A549 (cell line): Measurements from ENCODE around the gene OLIG2. TPM values are rescaled to one million over a fixed set of nuclear protein-coding genes. Genes with fewer than 3 reads are reported as not detected.

ENCODE experiments used
- ATAC-seq, 2 experiments: fragments of 200-7000 bp in 1 of 2; fragments of >200 bp in 1 of 2; cut with Nextera tagmentation in 1 of 2; cut with Tn5 transposase in 1 of 2; 3 replicates each; pipeline versions ENCODE4 v1.8.0 to v1.9.1; 2018 to 2020; ENCODE audit warnings: mild to moderate bottlenecking in 1 of 2, moderate library complexity in 1 of 2
- CTCF ChIA-PET: fragments of 300-600 bp; sonication (Branson Sonifier 250); formaldehyde crosslinking; extraction: SDS; loops from one replicate; lab custom pipeline; 2021; ENCODE audit warnings: antibody characterized with exemption, inconsistent platforms; lab: Yijun Ruan, JAX
- POLR2A ChIA-PET: fragments of 350-600 bp; formaldehyde crosslinking; extraction: SDS; loops from one replicate; lab custom pipeline; 2021; ENCODE audit warnings: antibody characterized with exemption, inconsistent platforms; lab: Yijun Ruan, JAX
- DNase-seq, 2 experiments: peaks; one replicate each; pipeline versions ENCODE4 v3.0.0 to v3.0.0-alpha.2; 2011 to 2016; ENCODE audit warnings: low read depth in 1 of 2, low spot score in 1 of 2
- FAIRE-seq: peaks from 2 replicates; lab custom pipeline; 2011; peaks lifted over from hg19 to GRCh38; lab: Jason Lieb, UNC
- H3K27ac ChIP-seq, 2 experiments: fragments of >200 bp; sonication (Bioruptor Twin); formaldehyde crosslinking; 3 replicates each; pipeline ENCODE4 v1.5.1; 2016 to 2017
- H3K4me1 ChIP-seq: fragments of >200 bp; sonication (Bioruptor Twin); formaldehyde crosslinking; 3 replicates; pipeline ENCODE4 v1.6.1; 2016
- H3K4me2 ChIP-seq: fragments of >200 bp; sonication (Bioruptor Twin); formaldehyde crosslinking; 3 replicates; pipeline ENCODE4 v1.6.1; 2016
- H3K4me3 ChIP-seq: fragments of >200 bp; sonication (Bioruptor Twin); formaldehyde crosslinking; 3 replicates; pipeline ENCODE4 v1.5.1; 2016
- H3K9me3 ChIP-seq: fragments of >200 bp; sonication (Bioruptor Twin); formaldehyde crosslinking; 3 replicates; pipeline ENCODE4 v1.6.1; 2016
- ATOH8 ChIP-seq: fragments of 250-450 bp; sonication (Bioruptor Pico); IDR thresholded peaks from 2 replicates; pipeline ENCODE4 v1.5.0; 2020; ENCODE audit warnings: low read depth, mild to moderate bottlenecking, moderate library complexity
- BHLHE40 ChIP-seq: IDR thresholded peaks from 2 replicates; pipeline ENCODE4 v1.6.1; 2012; ENCODE audit warnings: low read depth, low read length, inconsistent platforms
- ELK1 ChIP-seq: fragments of 150-350 bp; IDR thresholded peaks from 2 replicates; pipeline ENCODE4 v1.6.1; 2014; ENCODE audit warnings: low read depth, mild to moderate bottlenecking, low read length
- FOSB ChIP-seq: fragments of 250-450 bp; sonication (Bioruptor Pico); IDR thresholded peaks from 2 replicates; pipeline ENCODE4 v1.5.0; 2020; ENCODE audit warnings: mild to moderate bottlenecking, moderate library complexity
- HES2 ChIP-seq: fragments of >200 bp; sonication (Bioruptor Twin); formaldehyde crosslinking; IDR thresholded peaks from 2 replicates; pipeline ENCODE4 v1.6.1; 2016
- HEYL ChIP-seq: fragments of 250-450 bp; sonication (Bioruptor Pico); IDR thresholded peaks from 2 replicates; pipeline ENCODE4 v1.8.0; 2021; ENCODE audit warnings: mild to moderate bottlenecking, moderate library complexity
- HOXB5 ChIP-seq: fragments of 250-450 bp; sonication (Bioruptor Pico); IDR thresholded peaks from 2 replicates; pipeline ENCODE4 v1.5.0; 2020; ENCODE audit warnings: mild to moderate bottlenecking, moderate library complexity
- MYC ChIP-seq: IDR thresholded peaks from 2 replicates; pipeline ENCODE4 v1.6.1; 2012; ENCODE audit warnings: mild to moderate bottlenecking, inconsistent platforms, low read length, improper control_type of control experiment, borderline replicate concordance
- NFE2L2 ChIP-seq: fragments of 150-350 bp; conservative IDR thresholded peaks from 2 replicates; pipeline ENCODE4 v1.6.1; 2014; ENCODE audit warnings: low read length
- NPAS2 ChIP-seq: fragments of 250-450 bp; sonication (Bioruptor Pico); IDR thresholded peaks from 2 replicates; pipeline ENCODE4 v1.8.0; 2022; ENCODE audit warnings: mild to moderate bottlenecking, moderate library complexity, borderline replicate concordance
- PBX3 ChIP-seq: IDR thresholded peaks from 2 replicates; pipeline ENCODE4 v1.6.1; 2012
- PHF8 ChIP-seq: fragments of 200-600 bp; sonication (generic); IDR thresholded peaks from 2 replicates; pipeline ENCODE4 v1.6.1; 2016; ENCODE audit warnings: low read depth, mild to moderate bottlenecking, antibody characterized with exemption, moderate library complexity, borderline replicate concordance
- POLR2A ChIP-seq: IDR thresholded peaks from 2 replicates; pipeline ENCODE4 v1.6.1; 2012; ENCODE audit warnings: mild to moderate bottlenecking, low read length
- RAD21 ChIP-seq, 2 experiments: fragments of >200 bp in 1 of 2; sonication (Bioruptor Twin) in 1 of 2; formaldehyde crosslinking in 1 of 2; IDR thresholded peaks in 1 of 2; conservative IDR thresholded peaks in 1 of 2; 2 replicates in 1 of 2; 3 replicates in 1 of 2; pipeline ENCODE4 v1.6.1; 2012 to 2018; ENCODE audit warnings: inconsistent platforms in 1 of 2
- RARB ChIP-seq: fragments of 250-450 bp; sonication (Bioruptor Pico); IDR thresholded peaks from 2 replicates; pipeline ENCODE4 v1.8.0; 2021; ENCODE audit warnings: mild to moderate bottlenecking, moderate library complexity
- REST ChIP-seq: fragments of 200-600 bp; sonication (generic); IDR thresholded peaks from 2 replicates; pipeline ENCODE4 v1.6.1; 2016; ENCODE audit warnings: antibody characterized with exemption, mild to moderate bottlenecking, moderate library complexity
- RNF2 ChIP-seq: fragments of 200-600 bp; sonication (generic); IDR thresholded peaks from 2 replicates; pipeline ENCODE4 v1.6.1; 2016; ENCODE audit warnings: low read depth, mild to moderate bottlenecking, antibody characterized with exemption, moderate library complexity, borderline replicate concordance
- TFCP2L1 ChIP-seq: fragments of 250-450 bp; sonication (Bioruptor Pico); IDR thresholded peaks from 2 replicates; pipeline ENCODE4 v1.5.0; 2021; ENCODE audit warnings: mild to moderate bottlenecking
- TP53 ChIP-seq: fragments of 250-450 bp; sonication (Bioruptor Pico); IDR thresholded peaks from 2 replicates; pipeline ENCODE4 v1.5.0; 2021; ENCODE audit warnings: mild to moderate bottlenecking, moderate library complexity
- ZC3H11A ChIP-seq: fragments of 450-650 bp; IDR thresholded peaks from 2 replicates; pipeline ENCODE4 v1.6.1; 2014; ENCODE audit warnings: antibody characterized with exemption, mild to moderate bottlenecking
- WGBS: methylation state at CpG from one replicate; pipeline ENCODE4 v1.1.6; 2017; ENCODE audit errors: missing lambda C conversion rate; 5-methylcytosine and 5-hydroxymethylcytosine counted together
- polyA plus RNA-seq, 4 experiments: library from polyadenylated mRNA; depleted of rRNA in 3 of 4; stranded (reverse); fragments of >200 nt; fragmentation: RNase III in 1 of 4; extraction: RNeasy Plus Mini Kit Qiagen cat#74134 plus additional on column Dnase treatment in 1 of 4; gene quantifications; 2 replicates in 3 of 4; 3 replicates in 1 of 4; pipeline ENCODE4 v1.2.3, GENCODE V29; 2011 to 2017

Gene OLIG2
- polyA plus RNA-seq, 2 of the 4 experiments (the other 2 are of a cell fraction) = not detected

- Histone ChIP-seq H3K4me2 (no peak overlapping the region), H3K9me3 (0 out of 3 replicates have a peak, but pooled peaks cover 9% of the 10 kb centered on the region), H3K27ac (no peak overlapping the region), H3K4me1 (peaks cover 9% of the 10 kb centered on the region; the same call in 1 of the 3 replicates), H3K4me3 (no peak overlapping the region)
- ATAC-seq (no peak), DNase-seq (no peak), FAIRE-seq (no peak)
- ChIA-PET CTCF (no interaction called here), POLR2A (no interaction called here)
- WGBS = no CpG with 5 or more reads among the region's 3 CpGs
- TF ChIP-seq MYC = no peak
- peak; percentile 35; the same call in 1 of the 2 replicates for TF ChIP-seq REST
These were observed 12.1 kb upstream of the OLIG2 start for GRCh38 chr21:33013626-33014025.

GRCh38 chr21:33014331-33014730, 11.4 kb upstream of the OLIG2 start:
- POLR2A ChIA-PET = no interaction called here
- TF ChIP-seq HES2 = no peak
- TF ChIP-seq NPAS2 (CRISPR knock-in tag) = no peak
- no peak for TF ChIP-seq PBX3
- no peak for TF ChIP-seq RNF2
- no peak for TF ChIP-seq HOXB5
- TF ChIP-seq BHLHE40 = no peak
- TF ChIP-seq TP53 = no peak
- no peak for TF ChIP-seq RARB (CRISPR knock-in tag)
- TF ChIP-seq, all 56 proteins: peak for 0
- FAIRE-seq (no peak), ATAC-seq (no peak), DNase-seq (no peak)
- Histone ChIP-seq H3K27ac (no peak overlapping the region), H3K4me1 (peaks cover 9% of the 10 kb centered on the region; the same call in 1 of the 3 replicates), H3K9me3 (0 out of 3 replicates have a peak, but pooled peaks cover 9% of the 10 kb centered on the region), H3K4me2 (no peak overlapping the region), H3K4me3 (no peak overlapping the region)
- CTCF ChIA-PET = no interaction called here
- WGBS = 6% methylated on average over 2 of the region's 2 CpGs

GRCh38 chr21:33015096-33015495, 10.6 kb upstream of the OLIG2 start:
- Histone ChIP-seq H3K4me3 (no peak overlapping the region), H3K9me3 (0 out of 3 replicates have a peak, but pooled peaks cover 9% of the 10 kb centered on the region), H3K4me2 (no peak overlapping the region), H3K4me1 (peaks cover 9% of the 10 kb centered on the region; the same call in 1 of the 3 replicates), H3K27ac (no peak overlapping the region)
- ChIA-PET CTCF (no interaction called here), POLR2A (no interaction called here)
- ATAC-seq = no peak
- WGBS = 25% methylated on average over 4 of the region's 4 CpGs
- no peak for FAIRE-seq
- no peak for DNase-seq
- TF ChIP-seq RARB (CRISPR knock-in tag) (no peak), ATOH8 (CRISPR knock-in tag) (no peak), HEYL (no peak), RAD21 (conservative IDR thresholded peaks at IDR 0.05 in 1 of 2, IDR thresholded peaks at IDR 0.05 in 1 of 2) (no peak), ZC3H11A (no peak), ELK1 (no peak), PHF8 (no peak), TFCP2L1 (no peak), PBX3 (no peak), NFE2L2 (no peak), POLR2A (no peak), FOSB (no peak), MYC (no peak), TP53 (no peak)
